GM21786 (cell line): ENCODE data around the gene ATF2.
A peak's percentile ranks its signal among the peaks of the same experiment; 100 is the strongest.
"Not testable (repeated sequence)": the region's sequence is repeated elsewhere in the genome, so short reads cannot be mapped to it uniquely, and the experiment has no call there.

Experiments
- ATAC-seq: cut with Tn5 transposase; IDR thresholded peaks from one replicate; pipeline ENCODE4 v1.9.1; 2021; ENCODE audit not compliant: unreplicated experiment

The ATF2 gene

DNA sequence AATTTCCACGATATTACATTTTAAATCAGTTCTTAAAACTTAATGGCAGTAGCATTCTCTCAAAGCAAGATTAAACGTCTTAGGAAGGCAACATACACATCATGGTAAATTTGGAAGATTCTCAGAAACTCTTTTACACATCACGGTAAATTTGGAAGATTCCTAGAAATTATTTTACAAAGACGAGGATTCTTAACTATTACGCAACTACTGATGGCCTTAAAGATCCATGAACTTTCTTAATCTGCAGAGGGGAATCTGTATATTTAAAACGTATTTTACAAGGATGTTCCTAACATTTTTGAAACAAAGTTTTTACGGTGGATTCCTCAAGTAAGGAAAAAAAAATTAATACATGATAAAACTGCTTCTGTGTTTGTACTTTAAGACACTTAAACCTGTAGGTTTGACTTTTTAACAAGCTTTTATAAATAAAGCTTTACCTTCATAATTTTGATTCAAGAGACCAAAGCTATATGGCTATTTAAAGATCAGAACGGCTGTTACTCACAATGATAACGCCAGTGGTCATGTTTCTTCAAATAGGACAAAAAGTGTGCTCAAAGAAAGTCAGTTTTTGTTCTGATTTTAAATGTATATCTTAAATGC is 1.7 kb downstream of the ATF2 start:
- ATAC-seq: no peak

DNA sequence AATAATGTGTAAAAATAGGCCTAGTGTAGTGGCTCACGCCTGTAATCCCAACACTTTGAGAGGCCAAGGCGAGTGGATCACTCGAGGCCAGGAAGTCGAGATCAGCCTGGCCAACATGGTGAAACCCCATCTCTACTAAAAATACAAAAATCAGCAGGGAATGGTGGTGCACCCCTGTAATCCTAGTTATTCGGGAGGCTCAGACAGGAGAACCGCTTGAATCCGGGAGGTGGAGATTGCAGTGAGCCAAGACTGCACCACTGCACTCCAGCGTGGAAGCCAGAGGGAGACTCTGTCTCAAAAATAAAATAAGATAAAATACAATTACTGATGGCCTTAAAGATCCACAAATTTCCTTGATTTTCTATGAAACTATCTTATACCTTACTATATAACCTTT is 3.8 kb downstream of the ATF2 start:
- no peak for ATAC-seq

DNA sequence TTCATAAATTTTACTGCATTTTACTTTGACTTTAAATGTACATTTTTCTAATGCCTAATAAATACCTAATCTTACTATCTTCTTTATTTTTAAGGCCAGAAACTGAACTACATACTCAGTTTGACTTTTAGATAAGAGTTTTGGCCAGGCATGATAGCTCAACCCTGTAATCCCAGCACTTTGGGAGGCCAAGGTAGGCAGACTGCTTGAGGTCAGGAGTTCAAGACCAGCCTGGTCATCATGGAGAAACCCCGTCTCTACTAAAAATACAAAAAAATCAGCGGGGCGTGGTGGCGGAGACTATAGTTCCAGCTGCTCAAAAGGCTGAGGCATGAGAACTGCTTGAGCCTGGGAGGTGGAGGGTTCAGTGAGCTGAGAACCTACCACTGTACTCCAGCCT is 9.1 kb downstream of the ATF2 start:
- ATAC-seq: no peak

DNA sequence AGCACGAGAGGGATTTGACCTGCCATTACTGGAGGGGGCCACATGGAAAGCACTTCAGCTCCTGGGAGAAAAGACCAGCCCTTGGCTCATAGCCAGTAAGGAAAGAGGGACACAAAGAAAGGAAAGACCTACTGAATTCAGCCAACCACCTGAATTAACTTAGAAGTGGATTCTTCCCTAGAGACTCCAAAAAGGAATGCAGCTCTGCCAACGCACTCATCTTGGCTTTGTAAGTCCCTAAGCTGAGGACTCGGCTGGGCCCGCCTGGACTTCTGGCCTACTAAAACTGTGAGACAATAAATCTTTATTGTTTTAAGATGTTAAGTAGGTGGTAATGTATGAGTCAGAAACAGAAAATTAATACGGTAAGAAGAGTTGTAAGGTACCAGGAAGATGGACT is 11.5 kb downstream of the ATF2 start:
- ATAC-seq: no peak

GRCh38 chr2:175154661-175155082 is 13.3 kb downstream of the ATF2 start:
- peak; percentile 71 for ATAC-seq

DNA sequence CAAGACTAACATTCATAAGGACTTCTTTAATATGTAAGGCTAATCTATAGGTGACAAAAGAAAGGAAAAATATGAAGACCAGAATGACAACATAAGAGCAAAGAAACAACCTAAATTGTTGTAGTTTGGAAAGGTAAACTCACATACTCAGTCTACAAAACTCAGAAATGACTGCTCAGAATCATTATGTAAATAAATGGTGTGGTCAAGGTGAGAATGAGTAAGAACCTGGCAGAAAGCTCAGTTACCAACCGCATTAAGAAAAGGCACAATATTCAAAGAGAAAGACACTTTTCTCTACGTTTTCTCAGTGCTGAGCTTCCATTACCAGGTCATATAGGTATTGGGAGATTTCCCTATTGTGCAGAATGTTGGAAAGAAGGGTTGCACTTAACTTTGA is 15.8 kb downstream of the ATF2 start:
- peak; percentile 67 for ATAC-seq

DNA sequence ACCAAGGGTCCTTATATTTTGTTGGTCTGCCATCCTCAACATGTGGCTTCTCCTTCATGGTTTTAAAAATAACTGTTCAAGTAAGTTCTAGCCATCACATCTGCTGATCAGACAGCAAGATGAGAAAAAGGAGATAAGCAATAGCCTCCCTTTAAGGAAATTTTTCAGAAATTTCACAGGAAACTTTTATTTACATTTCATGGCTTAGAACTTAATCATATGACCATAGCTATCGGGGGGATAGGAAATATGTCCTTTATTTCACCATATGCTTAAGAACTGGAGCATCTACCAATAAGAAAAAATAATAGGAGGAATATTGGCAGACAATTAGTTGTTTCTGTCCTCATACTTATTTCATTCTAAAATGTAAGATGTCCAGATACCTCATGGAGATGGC is 16.2 kb downstream of the ATF2 start:
- ATAC-seq: no peak

DNA sequence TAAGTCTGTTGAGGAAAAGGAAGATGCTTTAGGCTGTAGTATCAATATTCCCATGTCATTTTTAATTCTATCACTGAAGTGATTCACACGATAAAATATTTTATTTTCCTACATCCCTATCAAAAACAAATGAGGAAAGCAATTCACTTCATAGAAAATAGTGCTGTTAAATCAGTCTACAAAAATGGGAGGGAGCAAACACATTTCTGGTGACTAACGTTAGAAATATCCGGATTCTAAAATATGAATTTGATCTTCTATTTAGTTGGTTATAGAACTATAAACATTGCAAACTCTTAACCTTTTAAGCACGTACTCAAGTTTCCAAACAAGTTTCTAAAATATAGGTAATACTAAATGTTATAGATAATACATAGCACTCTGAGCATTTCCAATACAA is 20.8 kb downstream of the ATF2 start:
- no peak for ATAC-seq

DNA sequence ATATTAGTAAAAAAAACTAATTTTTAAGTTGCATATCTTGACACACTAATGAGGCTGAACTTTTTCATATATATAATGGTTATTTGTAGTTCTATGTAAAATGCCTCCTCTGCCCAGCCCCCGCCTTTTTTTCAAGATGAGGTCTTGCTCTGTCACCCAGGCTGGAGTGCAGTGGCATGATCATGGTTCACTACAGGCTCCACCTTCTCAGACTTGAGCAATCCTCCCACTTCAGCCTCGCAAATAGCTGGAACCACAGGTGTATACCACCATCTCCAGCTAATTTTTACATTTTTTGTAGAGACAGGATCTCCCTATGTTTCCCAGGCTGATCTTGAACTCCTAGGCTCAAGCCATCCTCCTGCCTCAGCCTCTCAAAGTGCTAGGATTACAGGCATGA is 24.3 kb downstream of the ATF2 start:
- ATAC-seq: no peak

- no peak for ATAC-seq
Observed at GRCh38 chr2:175143191-175143590, 24.8 kb downstream of the ATF2 start.

- no peak for ATAC-seq
Observed at GRCh38 chr2:175140332-175140731, 27.7 kb downstream of the ATF2 start.

GRCh38 chr2:175137793-175138192 is 30.2 kb downstream of the ATF2 start:
- no peak for ATAC-seq

- ATAC-seq: peak; percentile 84
Observed at GRCh38 chr2:175136334-175137215, 31.4 kb downstream of the ATF2 start.

GRCh38 chr2:175135862-175136261 is 32.1 kb downstream of the ATF2 start:
- no peak for ATAC-seq

GRCh38 chr2:175135177-175135576 is 32.8 kb downstream of the ATF2 start:
- no peak for ATAC-seq

DNA sequence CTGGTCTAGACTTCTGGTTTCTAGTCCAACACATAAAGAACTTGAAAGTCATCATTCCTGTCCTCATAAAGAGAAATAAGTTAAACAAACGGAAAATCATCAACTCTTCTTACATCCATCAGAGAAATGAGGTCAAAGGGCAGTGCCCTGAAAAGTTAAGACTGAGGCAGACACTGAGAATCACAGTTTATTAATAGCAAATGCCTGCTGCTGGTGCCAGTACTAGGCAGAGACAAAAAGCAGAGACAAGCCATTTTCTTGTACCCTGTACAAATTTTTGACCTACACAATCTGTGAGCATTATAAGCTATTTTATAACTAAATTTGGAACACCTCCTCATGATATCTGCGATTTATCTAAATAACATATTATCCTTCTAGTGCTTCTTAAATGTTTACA is 36.8 kb downstream of the ATF2 start:
- ATAC-seq: no peak

GRCh38 chr2:175126661-175127060 is 41.3 kb downstream of the ATF2 start:
- ATAC-seq: no peak

DNA sequence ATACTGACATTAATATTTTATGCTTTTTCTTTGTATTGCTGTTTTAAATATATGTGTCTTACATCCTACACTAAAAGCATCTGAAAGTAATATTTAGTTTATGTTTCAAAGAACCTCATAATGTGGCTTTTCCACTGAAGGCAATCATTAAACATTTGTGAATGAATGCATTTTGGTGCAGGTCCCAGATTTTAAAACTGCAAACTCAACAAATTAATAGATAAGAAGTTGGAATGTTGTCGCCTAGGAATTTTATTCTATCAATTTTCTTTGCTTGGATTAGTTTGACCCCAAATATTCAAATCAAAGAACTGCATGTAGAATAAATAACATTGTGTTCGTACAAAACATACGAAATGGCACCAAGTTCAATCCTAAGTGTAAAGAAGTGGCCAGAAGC is 44.7 kb downstream of the ATF2 start:
- no peak for ATAC-seq

DNA sequence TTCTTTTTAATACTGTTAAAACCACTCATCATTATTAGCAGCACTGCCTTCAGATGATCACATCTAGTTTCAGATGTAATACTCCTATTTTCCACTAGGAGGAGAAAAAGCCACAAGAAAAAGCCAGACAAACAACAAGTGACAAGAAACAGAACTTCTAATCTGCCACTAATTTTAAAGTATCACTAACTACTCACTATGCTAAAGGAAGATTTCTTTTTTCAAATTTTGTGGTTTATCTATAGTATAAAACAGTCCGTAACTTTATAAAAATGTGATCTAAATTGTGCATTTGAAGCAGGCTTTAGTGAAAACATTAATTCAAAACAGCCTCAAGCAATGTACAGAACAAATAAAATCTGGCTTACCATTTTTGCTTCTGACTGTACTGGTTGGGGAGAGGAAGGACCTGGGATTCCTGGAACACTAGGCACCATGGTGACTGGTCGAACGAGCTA is 56.8 kb downstream of the ATF2 start:
- ATAC-seq: no peak

- ATAC-seq: not testable (repeated sequence)
Observed at GRCh38 chr2:175108091-175108490, 59.9 kb downstream of the ATF2 start.

- ATAC-seq: no peak
Observed at GRCh38 chr2:175107146-175107545, 60.9 kb downstream of the ATF2 start.

GRCh38 chr2:175103191-175103590 is 64.8 kb downstream of the ATF2 start:
- ATAC-seq: no peak
